Stomach (tissue), 4 donors: ENCODE data around the gene GABRB1.

Experiments
- CTCF ChIP-seq, 7 experiments: fragments of 450-650 bp in 4 of 7; fragments of 200-600 bp in 3 of 7; sonication (generic) in 3 of 7; IDR thresholded peaks; one replicate each; pipeline ENCODE4 v1.5.1; 2016 to 2019; ENCODE audit warnings: antibody characterized with exemption in 7 of 7, control low read depth in 2 of 7, mild to moderate bottlenecking in 1 of 7
- POLR2A ChIP-seq, 4 donors: fragments of 450-650 bp; IDR thresholded peaks; one replicate each; pipeline ENCODE4 v1.6.1; 2016; ENCODE audit warnings: antibody characterized with exemption in 4 of 4, control low read depth in 2 of 4, mild to moderate bottlenecking in 1 of 4, moderate library complexity in 1 of 4
- POLR2AphosphoS5 ChIP-seq, 3 donors: sonication (generic); formaldehyde crosslinking; IDR thresholded peaks; one replicate each; pipeline ENCODE4 v1.6.1; 2016; ENCODE audit warnings: antibody characterized with exemption in 3 of 3

GRCh38 chr4:47061435-47061834 lies 30.1 kb downstream of the GABRB1 start:
- TF ChIP-seq POLR2A (IDR thresholded peaks at IDR 0.05) (no peak), CTCF (IDR thresholded peaks at IDR 0.05) (no peak), POLR2AphosphoS5 (IDR thresholded peaks at IDR 0.05) (no peak)
